Measurements from ENCODE around the gene AP3M1.

- TF ChIP-seq SUZ12 (IDR thresholded peaks at IDR 0.05; ENCODE audit: extremely low read depth, insufficient read depth, insufficient read length) (no peak), YY1 (IDR thresholded peaks at IDR 0.05; ENCODE audit: insufficient read depth, insufficient read length) (no peak), ZNF274 (IDR thresholded peaks at IDR 0.05; ENCODE audit: low read depth, low read length) (no peak)
These were observed 10.1 kb downstream of the AP3M1 start for GRCh38 chr10:74140553-74140952.

All from NT2/D1 (cell line).